H1 (cell line): Measurements from ENCODE around the gene POLR2F. TPM values are rescaled to one million over a fixed set of nuclear protein-coding genes. Genes with fewer than 3 reads are reported as not detected.

ENCODE experiments used
- CTCF ChIA-PET: fragments of 300-600 bp; sonication (Branson Sonifier 250); formaldehyde crosslinking; loops from one replicate; lab custom pipeline; 2021; ENCODE audit not compliant: partially characterized antibody; lab: Charles Lee
- POLR2A ChIA-PET: fragments of 300-600 bp; sonication (Branson Sonifier 250); formaldehyde crosslinking; loops from one replicate; lab custom pipeline; 2021; ENCODE audit warnings: inconsistent platforms; ENCODE audit not compliant: partially characterized antibody; lab: Charles Lee
- DNase-seq, 2 experiments: peaks; one replicate each; pipeline versions ENCODE4 v3.0.0 to v3.0.0-alpha.2; 2010 to 2022; ENCODE audit warnings: low spot score in 2 of 2, low read depth in 1 of 2, mixed read lengths in 1 of 2
- FAIRE-seq: peaks from 2 replicates; lab custom pipeline; 2011; peaks lifted over from hg19 to GRCh38; lab: Jason Lieb, UNC
- H2AFZ ChIP-seq: 2 replicates; pipeline ENCODE4 v1.8.1; 2012; ENCODE audit warnings: low read length, inconsistent platforms
- H2AK5ac ChIP-seq: 2 replicates; pipeline ENCODE4 v1.6.1; 2013; ENCODE audit warnings: low read depth, low read length
- H2BK120ac ChIP-seq: replicated peaks from 2 replicates; pipeline ENCODE3; 2013; ENCODE audit warnings: low read depth, low read length, inconsistent platforms
- H2BK12ac ChIP-seq: 2 replicates; pipeline ENCODE4 v1.6.1; 2013; ENCODE audit warnings: low read depth, low read length
- H2BK15ac ChIP-seq: 2 replicates; pipeline ENCODE4 v1.6.1; 2013; ENCODE audit warnings: low read length
- H2BK20ac ChIP-seq: 2 replicates; pipeline ENCODE4 v1.6.1; 2013; ENCODE audit warnings: low read length
- H2BK5ac ChIP-seq: 2 replicates; pipeline ENCODE4 v1.6.1; 2013; ENCODE audit warnings: low read depth, low read length
- H3K14ac ChIP-seq: 2 replicates; pipeline ENCODE4 v1.6.1; 2013; ENCODE audit warnings: inconsistent platforms; ENCODE audit not compliant: insufficient read length
- H3K18ac ChIP-seq: 2 replicates; pipeline ENCODE4 v1.6.1; 2013; ENCODE audit warnings: low read length; ENCODE audit errors: extremely low read depth
- H3K23ac ChIP-seq: 2 replicates; pipeline ENCODE4 v1.6.1; 2013; ENCODE audit warnings: inconsistent platforms; ENCODE audit not compliant: insufficient read length
- H3K23me2 ChIP-seq: 2 replicates; pipeline ENCODE4 v1.6.1; 2013; ENCODE audit warnings: low read depth, low read length
- H3K27ac ChIP-seq: 2 replicates; pipeline ENCODE4 v1.6.1; 2011; ENCODE audit warnings: low read depth, low read length, inconsistent platforms
- H3K27me3 ChIP-seq, 4 experiments: replicated peaks in 1 of 4; 1 replicate in 1 of 4; 2 replicates in 3 of 4; pipeline versions ENCODE4 v1.6.1 to v1.8.1; 2011 to 2013; ENCODE audit warnings: low read length in 3 of 4, mild to moderate bottlenecking in 3 of 4, inconsistent platforms in 2 of 4, mixed read lengths in 2 of 4, moderate library complexity in 1 of 4; ENCODE audit not compliant: control insufficient read depth in 3 of 4, insufficient read depth in 3 of 4; ENCODE audit errors: extremely low read depth in 1 of 4
- H3K36me3 ChIP-seq, 4 experiments: 2 replicates each; pipeline versions ENCODE4 v1.6.1 to v1.8.1; 2011 to 2013; ENCODE audit warnings: mild to moderate bottlenecking in 4 of 4, low read length in 3 of 4, moderate library complexity in 2 of 4, control low read depth in 1 of 4, inconsistent platforms in 1 of 4; ENCODE audit not compliant: insufficient read depth in 4 of 4, control insufficient read depth in 2 of 4
- H3K4ac ChIP-seq: replicated peaks from 2 replicates; pipeline ENCODE3; 2013; ENCODE audit warnings: low read length, low read depth, mixed read lengths, inconsistent platforms; ENCODE audit not compliant: insufficient read length
- H3K4me1 ChIP-seq, 4 experiments: replicated peaks in 1 of 4; 1 replicate in 1 of 4; 2 replicates in 3 of 4; pipeline versions ENCODE4 v1.6.1 to v1.8.1; 2011 to 2013; ENCODE audit warnings: low read length in 3 of 4, inconsistent platforms in 2 of 4, mixed read lengths in 1 of 4; ENCODE audit not compliant: insufficient read depth in 4 of 4, control insufficient read depth in 3 of 4
- H3K4me2 ChIP-seq, 2 experiments: 2 replicates each; pipeline versions ENCODE4 v1.6.1 to v1.8.1; 2011 to 2013; ENCODE audit warnings: low read depth in 2 of 2, low read length in 2 of 2, control low read depth in 1 of 2, inconsistent platforms in 1 of 2, mild to moderate bottlenecking in 1 of 2; ENCODE audit not compliant: insufficient read depth in 1 of 2
- H3K4me3 ChIP-seq, 4 experiments: fragments of 200-600, 300-600 bp in 1 of 4; sonication (generic), shearing (Covaris generic), sonication (Bioruptor Twin) in 1 of 4; 2 replicates each; pipeline versions ENCODE4 v1.5.1 to v1.8.1; 2011 to 2016; ENCODE audit warnings: low read length in 4 of 4, low read depth in 3 of 4, control low read depth in 2 of 4, inconsistent platforms in 2 of 4, mild to moderate bottlenecking in 2 of 4, mixed read lengths in 1 of 4, moderate library complexity in 1 of 4; ENCODE audit not compliant: insufficient read depth in 2 of 4; ENCODE audit errors: extremely low read depth in 1 of 4
- H3K56ac ChIP-seq: replicated peaks from 2 replicates; pipeline ENCODE3; 2013; ENCODE audit warnings: low read depth, mild to moderate bottlenecking, mixed read lengths, low read length, inconsistent platforms; ENCODE audit not compliant: insufficient read length
- H3K79me1 ChIP-seq: 2 replicates; pipeline ENCODE4 v1.6.1; 2013; ENCODE audit warnings: low read depth, low read length, control low read depth
- H3K79me2 ChIP-seq, 2 experiments: 2 replicates each; pipeline versions ENCODE4 v1.6.1 to v1.8.1; 2012 to 2013; ENCODE audit warnings: low read length in 2 of 2, mild to moderate bottlenecking in 2 of 2, inconsistent platforms in 1 of 2; ENCODE audit not compliant: insufficient read depth in 2 of 2, control insufficient read depth in 1 of 2
- H3K9ac ChIP-seq, 4 experiments: replicated peaks in 1 of 4; 1 replicate in 1 of 4; 2 replicates in 3 of 4; pipeline versions ENCODE4 v1.6.1 to v1.8.1; 2011 to 2013; ENCODE audit warnings: low read depth in 3 of 4, low read length in 3 of 4, control low read depth in 2 of 4, mild to moderate bottlenecking in 2 of 4, moderate library complexity in 2 of 4, inconsistent platforms in 1 of 4; ENCODE audit errors: extremely low read depth in 1 of 4
- H3K9me3 ChIP-seq, 2 experiments: 2 replicates each; pipeline versions ENCODE4 v1.6.1 to v1.8.1; 2012 to 2013; ENCODE audit warnings: mild to moderate bottlenecking in 2 of 2, moderate library complexity in 2 of 2, control low read depth in 1 of 2, inconsistent platforms in 1 of 2, low read depth in 1 of 2, low read length in 1 of 2, mixed read lengths in 1 of 2; ENCODE audit not compliant: insufficient read depth in 2 of 2
- H4K20me1 ChIP-seq, 2 experiments: replicated peaks in 1 of 2; 2 replicates each; pipeline versions ENCODE3 to v1.8.1; 2011 to 2013; ENCODE audit warnings: inconsistent platforms in 2 of 2, low read length in 2 of 2, mild to moderate bottlenecking in 1 of 2; ENCODE audit not compliant: insufficient read depth in 2 of 2, control insufficient read depth in 1 of 2
- H4K5ac ChIP-seq: 2 replicates; pipeline ENCODE4 v1.6.1; 2013; ENCODE audit warnings: low read length, low read depth, mixed read lengths, inconsistent platforms; ENCODE audit not compliant: insufficient read length
- H4K8ac ChIP-seq: 2 replicates; pipeline ENCODE4 v1.8.0; 2013; ENCODE audit warnings: mild to moderate bottlenecking, moderate library complexity, low read length, inconsistent platforms; ENCODE audit not compliant: insufficient read depth; ENCODE audit errors: extremely low read depth
- H4K91ac ChIP-seq: replicated peaks from 2 replicates; pipeline ENCODE3; 2013; ENCODE audit warnings: low read length, mixed read lengths, inconsistent platforms; ENCODE audit not compliant: insufficient read length
- ASH2L ChIP-seq: fragments of 200-600, 300-600 bp; sonication (generic); IDR thresholded peaks from one replicate; pipeline ENCODE4 v1.7.1; 2017; ENCODE audit warnings: low read length
- ATF2 ChIP-seq: IDR thresholded peaks from 2 replicates; pipeline ENCODE4 v1.6.1; 2012; ENCODE audit warnings: low read length, inconsistent platforms
- ATF3 ChIP-seq: IDR thresholded peaks from 2 replicates; pipeline ENCODE4 v1.6.1; 2011; ENCODE audit warnings: low read depth, mild to moderate bottlenecking, low read length; ENCODE audit not compliant: insufficient read depth
- E2F6 ChIP-seq: IDR thresholded peaks from 2 replicates; pipeline ENCODE4 v1.6.1; 2012; ENCODE audit warnings: inconsistent platforms
- MAX ChIP-seq: IDR thresholded peaks from 2 replicates; pipeline ENCODE4 v1.6.1; 2012; ENCODE audit warnings: inconsistent platforms
- NANOG ChIP-seq: IDR thresholded peaks from 2 replicates; pipeline ENCODE4 v1.6.1; 2011; ENCODE audit warnings: low read length, low read depth, mild to moderate bottlenecking, inconsistent platforms; ENCODE audit not compliant: insufficient read depth, poor library complexity, severe bottlenecking
- PHF8 ChIP-seq: fragments of 200-600 bp; sonication (generic); conservative IDR thresholded peaks from 2 replicates; pipeline ENCODE4 v1.7.1; 2012; ENCODE audit warnings: low read depth, mild to moderate bottlenecking, inconsistent platforms, low read length, moderate library complexity
- RBBP5 ChIP-seq: IDR thresholded peaks from 2 replicates; pipeline ENCODE4 v1.7.1; 2012; ENCODE audit warnings: low read depth, mild to moderate bottlenecking, inconsistent platforms, low read length, moderate library complexity, borderline replicate concordance
- SUZ12 ChIP-seq: fragments of 200-600 bp; sonication (generic); IDR thresholded peaks from 2 replicates; pipeline ENCODE4 v1.6.1; 2012; ENCODE audit warnings: mild to moderate bottlenecking, inconsistent platforms, low read length, moderate library complexity, mixed read lengths
- TCF12 ChIP-seq: IDR thresholded peaks from 2 replicates; pipeline ENCODE4 v1.6.1; 2011; ENCODE audit warnings: low read depth, mild to moderate bottlenecking, low read length
- WGBS, 2 experiments: shearing (Covaris generic) in 1 of 2; methylation state at CpG; one replicate each; pipeline versions ENCODE4 v1.1.6 to v1.1.7; 2013 to 2015; ENCODE audit warnings: low lambda C conversion rate in 2 of 2, mixed read lengths in 2 of 2, inconsistent platforms in 1 of 2, low coverage in 1 of 2, missing lambda C conversion rate in 1 of 2; ENCODE audit not compliant: insufficient replicate concordance in 2 of 2, insufficient coverage in 1 of 2, insufficient read length in 1 of 2; ENCODE audit errors: extremely low coverage in 1 of 2, missing lambda C conversion rate in 1 of 2; 5-methylcytosine and 5-hydroxymethylcytosine counted together
- polyA plus RNA-seq, 7 experiments: library from polyadenylated mRNA; depleted of rRNA in 3 of 7; stranded (reverse) in 5 of 7; unstranded in 2 of 7; fragments of >200 nt in 5 of 7; fragments of 200-250 nt in 2 of 7; gene quantifications; 1 replicate in 5 of 7; 2 replicates in 1 of 7; 4 replicates in 1 of 7; pipeline versions ENCODE4 v1.2.1 to v1.2.3, GENCODE V29; 2011 to 2013; ENCODE audit warnings: missing spikeins in 2 of 7, mixed read lengths in 2 of 7
- total RNA-seq: library from RNA; stranded (reverse); fragmentation: NEBNext Ultra II Directional; extraction: Animal tissue kit (Norgen Biotek cat#: 25700); gene quantifications from 2 replicates; pipeline ENCODE4 v1.2.1, GENCODE V29; 2021

The POLR2F gene
- total and polyA plus RNA-seq, 2 of the 8 experiments (the other 6 are each of a cell fraction or from before 2014, with no cell fraction given): 150 to 176 TPM

GRCh38 chr22:37976547-37976946 lies 23.0 kb downstream of the POLR2F start:
- Histone ChIP-seq H3K18ac (no peak overlapping the region), H2BK5ac (no peak overlapping the region), H2BK15ac (no peak overlapping the region), H4K20me1 (peaks cover 0 to 6% of the 10 kb centered on the region in 2 experiments), H3K9me3 (no peaks in the 10 kb centered on the region), H3K79me2 (no peaks in the 10 kb centered on the region), H3K9ac (no peak overlapping the region), H3K4me2 (no peak overlapping the region), H3K27ac (no peak overlapping the region), H2BK120ac (no peak overlapping the region), H4K91ac (no peak overlapping the region), H3K23ac (no peak overlapping the region), H3K56ac (no peak overlapping the region), H3K36me3 (peaks cover 0 to 2% (median 0%) of the 10 kb centered on the region in 4 experiments; a peak in 3 of 8 replicates), H3K4me3 (no peak overlapping the region), H2AFZ (no peak overlapping the region), H3K27me3 (no peaks in the 10 kb centered on the region), H3K4ac (no peak overlapping the region), H4K8ac (no peak overlapping the region), H2BK12ac (no peak overlapping the region), H2BK20ac (no peak overlapping the region), H3K79me1 (no peaks in the 10 kb centered on the region), H3K23me2 (no peaks in the 10 kb centered on the region), H4K5ac (no peak overlapping the region), H2AK5ac (no peak overlapping the region), H3K4me1 (peaks cover 3 to 17% (median 10%) of the 10 kb centered on the region in 4 experiments), H3K14ac (no peak overlapping the region)
- FAIRE-seq (no peak), DNase-seq (no peak)
- CTCF ChIA-PET: interaction anchor here (0.8 to 4.8 kb wide), 2 partner anchors 10 to 120 kb away, joined by 3 to 27 read pairs; no protein-coding TSS in a partner anchor
- WGBS, 2 experiments: 92% methylated on average over 4 of the region's 4 CpGs; no CpG with 5 or more reads in 1 of the 2 experiments
- POLR2A ChIA-PET: interaction anchor here (0.9 to 1.5 kb wide), 3 partner anchors 11 to 23 kb away, joined by 3 to 6 read pairs (median 3); partner anchors contain the start of genes C22orf23 and POLR2F
- TF ChIP-seq RBBP5: no peak
- no peak for TF ChIP-seq TCF12
- TF ChIP-seq ASH2L: no peak
- no peak for TF ChIP-seq SUZ12
- TF ChIP-seq MAX: no peak
- TF ChIP-seq E2F6: no peak
- no peak for TF ChIP-seq NANOG
- TF ChIP-seq ATF3: no peak
- TF ChIP-seq ATF2: no peak
- no peak for TF ChIP-seq PHF8
